HG03558 (cell line): ENCODE measurements around the gene MAN1B1.

Experiments
- ATAC-seq: cut with Tn5 transposase; IDR thresholded peaks from one replicate; pipeline ENCODE4 v1.9.1; 2021; ENCODE audit warnings: moderate number of reproducible peaks; ENCODE audit not compliant: unreplicated experiment; ENCODE audit errors: extremely low read depth

The MAN1B1 gene

DNA sequence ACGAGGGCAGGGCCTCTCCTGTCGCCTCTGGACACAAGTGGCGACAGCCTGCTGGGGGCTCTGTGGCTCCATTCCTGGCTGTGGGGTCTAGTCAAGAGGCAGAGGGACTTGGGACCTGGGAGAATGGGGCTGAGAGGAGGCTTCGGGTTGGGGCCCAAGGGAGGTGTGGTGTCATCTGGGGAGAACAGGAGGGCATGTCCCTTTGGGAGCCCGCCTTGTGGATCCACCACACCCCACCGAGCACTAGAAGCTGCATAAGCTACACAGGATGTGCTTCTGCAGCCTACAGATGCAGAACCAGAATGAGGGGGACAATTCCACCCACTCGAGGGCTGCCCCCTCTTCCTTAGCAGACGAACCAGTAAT is 3.9 kb upstream of the MAN1B1 start:
- no peak for ATAC-seq

DNA sequence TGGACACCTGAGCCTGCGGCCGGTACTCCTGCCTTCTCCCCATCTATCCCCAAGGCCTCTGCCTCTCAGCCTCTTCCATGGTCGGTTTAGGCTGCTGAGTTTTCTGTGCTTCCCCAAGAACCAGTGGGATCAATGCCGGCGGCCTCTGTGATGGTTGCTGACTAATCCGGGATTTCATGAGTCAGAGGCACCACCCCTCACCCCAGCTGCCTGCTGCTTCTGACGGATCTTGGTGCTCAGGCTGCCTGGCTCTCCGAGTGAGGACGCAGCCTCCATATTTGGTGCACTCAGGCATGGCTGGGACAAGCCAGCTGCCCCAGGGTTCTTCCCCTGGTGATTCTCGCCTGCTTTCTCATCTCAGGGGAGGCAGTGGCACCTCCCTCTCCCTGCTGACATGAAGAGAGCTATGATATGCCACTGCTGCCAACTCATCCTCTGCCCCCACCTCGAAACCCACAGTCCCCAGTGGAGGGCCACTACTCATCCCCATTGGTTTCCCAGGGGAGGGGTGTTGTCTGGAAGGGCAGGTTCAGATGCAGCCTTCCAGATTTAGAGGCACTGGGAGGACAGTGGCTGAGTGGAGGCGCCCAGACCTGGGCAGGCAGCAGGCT is 3.3 kb upstream of the MAN1B1 start:
- no peak for ATAC-seq

DNA sequence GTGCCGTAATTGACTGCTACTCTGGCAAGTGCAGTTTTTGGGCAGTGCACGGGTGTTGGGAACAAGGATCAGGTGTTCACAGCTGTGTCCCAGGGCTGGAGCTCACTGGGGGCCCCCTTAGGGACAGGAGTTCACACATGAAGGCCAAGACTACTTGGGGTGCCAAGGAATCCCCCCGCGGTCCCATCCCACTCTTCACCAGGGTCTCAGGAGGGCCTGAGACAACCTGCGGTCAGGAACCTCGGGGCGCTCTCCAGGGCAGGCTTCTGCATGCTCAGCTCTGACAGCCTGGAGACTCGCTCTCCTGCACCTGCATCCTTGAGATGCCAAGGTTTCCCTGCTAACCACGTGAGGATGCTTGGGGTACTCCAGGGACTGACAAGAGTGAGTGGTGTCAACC is 2.3 kb upstream of the MAN1B1 start:
- no peak for ATAC-seq

DNA sequence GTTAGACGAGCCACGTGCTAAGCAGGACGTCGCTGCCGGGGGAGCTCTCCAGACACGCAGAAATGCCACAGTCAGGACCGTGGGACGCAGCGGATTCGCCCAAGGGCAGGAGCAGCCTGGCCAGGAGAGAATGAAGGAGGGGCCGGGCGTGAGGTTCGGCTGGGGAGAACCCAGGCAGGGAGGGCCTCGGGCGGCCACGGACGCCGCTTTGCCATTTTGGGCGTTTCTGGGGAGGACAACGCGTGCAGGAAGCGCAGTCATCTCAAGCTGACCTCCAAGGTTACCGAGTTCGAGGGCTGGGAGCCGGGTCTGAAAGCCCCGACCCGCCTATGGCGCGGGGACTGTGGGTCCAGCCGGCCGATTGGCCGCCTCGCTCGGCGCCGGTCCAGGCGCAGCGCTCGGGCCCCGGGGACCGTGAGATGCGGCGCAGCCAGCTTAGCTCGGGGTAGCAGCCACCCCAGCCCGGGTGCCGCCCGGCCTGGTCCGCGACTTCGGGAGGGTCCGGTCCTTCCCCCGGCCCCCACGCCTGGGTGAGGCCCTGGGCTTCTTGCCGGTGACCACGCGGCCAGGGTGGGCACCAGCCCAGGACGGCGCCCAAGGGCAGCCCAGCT is 760 bp upstream of the MAN1B1 start:
- ATAC-seq = peak; percentile 2

DNA sequence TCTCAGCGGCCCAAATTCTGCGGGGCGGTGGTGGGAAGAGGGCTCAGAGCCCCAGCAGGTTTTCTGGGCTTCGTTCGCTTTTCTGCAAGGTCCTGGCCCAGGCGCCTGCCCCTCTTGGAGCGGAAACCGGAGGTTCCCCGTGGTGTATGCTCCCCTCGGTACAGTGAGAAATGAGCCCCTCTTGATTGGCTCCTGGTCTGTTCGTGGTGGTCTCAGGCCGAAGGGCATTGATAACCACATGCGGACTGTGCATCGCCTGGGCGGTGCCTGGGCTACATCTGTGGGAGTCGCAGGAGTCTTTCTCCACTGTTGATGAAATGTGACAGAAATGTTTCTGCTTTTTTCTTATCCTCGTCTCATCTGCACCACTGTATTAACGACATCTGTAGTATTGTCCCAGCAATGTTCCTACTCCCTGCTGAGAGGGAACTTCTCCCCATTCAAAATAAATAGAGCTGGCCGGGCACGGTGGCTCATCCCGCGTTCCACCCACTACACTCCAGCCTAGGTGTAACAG is 682 bp downstream of the MAN1B1 start:
- ATAC-seq = no peak

DNA sequence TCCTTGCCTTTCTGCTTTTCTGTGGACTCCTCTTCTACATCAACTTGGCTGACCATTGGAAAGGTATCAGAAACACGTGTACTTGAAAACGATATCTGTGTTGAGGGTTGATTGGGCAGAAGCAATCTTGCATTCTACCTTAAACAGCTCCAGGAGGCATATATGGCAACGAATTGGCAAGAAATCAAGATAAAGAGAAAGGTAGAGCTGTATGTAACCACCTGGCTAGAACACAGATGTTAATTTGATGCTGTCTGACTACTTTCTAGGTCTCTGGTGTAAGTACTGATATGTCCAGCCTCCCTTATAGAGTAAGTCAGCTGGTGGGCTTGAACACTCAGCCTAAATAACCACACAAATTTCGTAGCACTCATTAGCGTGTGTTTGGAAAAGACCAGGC is 1.3 kb downstream of the MAN1B1 start:
- no peak for ATAC-seq

DNA sequence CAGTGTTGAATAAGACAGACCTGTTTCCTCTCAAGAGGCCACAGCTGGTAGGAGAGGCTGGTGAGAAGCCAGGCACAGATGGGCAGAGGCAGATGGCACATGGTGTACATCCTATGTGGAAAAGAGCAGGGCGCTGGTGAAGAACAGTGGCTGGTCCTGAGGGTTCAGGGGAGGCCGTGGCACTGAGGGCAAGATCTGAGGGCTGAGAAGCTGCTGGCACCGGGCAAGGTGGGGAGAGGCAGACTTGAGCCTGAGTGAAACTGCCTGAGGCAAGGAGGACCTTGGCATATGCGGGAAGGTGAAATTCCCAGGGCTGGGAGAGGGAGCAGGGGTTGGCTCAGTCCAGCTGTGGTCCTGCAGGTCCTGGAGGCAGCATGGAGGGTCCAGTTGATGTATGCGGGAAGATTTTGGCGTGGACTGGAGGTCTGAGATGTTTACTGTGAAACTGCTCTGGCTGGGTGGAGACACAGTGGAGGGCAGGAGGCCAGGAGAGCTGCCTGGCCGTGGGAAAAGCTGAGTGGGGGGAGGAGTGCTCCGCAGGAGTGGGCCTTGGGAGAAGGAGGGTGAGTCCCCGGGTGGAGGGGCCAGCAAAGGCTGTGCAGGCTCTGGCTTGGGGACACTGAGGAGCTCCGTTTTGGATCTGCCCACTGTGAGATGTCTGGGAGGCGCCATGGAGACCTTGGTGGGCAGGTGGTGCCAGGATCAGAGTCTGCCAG is 2.6 kb downstream of the MAN1B1 start:
- no peak for ATAC-seq

DNA sequence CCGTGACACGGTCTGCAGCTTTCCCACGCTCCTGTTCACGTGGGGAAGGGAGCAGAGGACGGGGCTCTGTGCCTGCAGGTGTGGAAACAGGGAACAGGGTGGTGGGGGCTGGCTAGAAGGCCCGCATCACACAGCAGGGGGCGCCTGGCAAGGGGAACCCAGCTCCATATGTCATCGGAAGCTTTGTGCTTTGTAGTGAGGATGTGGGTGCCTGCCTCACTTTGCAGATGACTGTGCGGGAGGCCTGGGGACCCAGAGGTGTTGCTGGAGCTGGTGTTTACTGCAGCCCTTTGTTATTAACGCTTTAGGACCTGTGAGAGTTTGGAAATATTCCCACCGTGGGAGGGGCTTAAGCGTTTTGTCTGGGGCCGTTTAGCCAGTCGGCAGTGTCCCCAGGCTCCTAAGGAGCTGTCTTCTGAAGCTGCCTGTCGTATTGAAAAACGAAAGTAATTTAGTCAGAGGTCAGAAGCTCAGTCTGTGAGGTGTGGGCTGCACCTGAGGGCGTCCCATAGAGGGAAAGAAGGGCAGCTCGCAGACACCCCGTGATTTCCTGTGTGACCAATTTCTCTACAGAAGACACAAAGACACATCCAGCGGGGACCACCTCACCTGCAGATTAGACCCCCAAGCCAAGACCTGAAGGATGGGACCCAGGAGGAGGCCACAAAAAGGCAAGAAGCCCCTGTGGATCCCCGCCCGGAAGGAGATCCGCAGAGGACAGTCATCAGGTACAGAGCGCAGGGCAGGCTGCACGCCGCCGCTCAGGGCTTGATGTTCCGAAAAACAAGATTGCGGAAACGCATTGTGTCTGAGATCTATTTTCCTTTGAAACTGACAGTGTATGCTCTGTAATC is 9.1 kb downstream of the MAN1B1 start:
- peak; percentile 42 for ATAC-seq

DNA sequence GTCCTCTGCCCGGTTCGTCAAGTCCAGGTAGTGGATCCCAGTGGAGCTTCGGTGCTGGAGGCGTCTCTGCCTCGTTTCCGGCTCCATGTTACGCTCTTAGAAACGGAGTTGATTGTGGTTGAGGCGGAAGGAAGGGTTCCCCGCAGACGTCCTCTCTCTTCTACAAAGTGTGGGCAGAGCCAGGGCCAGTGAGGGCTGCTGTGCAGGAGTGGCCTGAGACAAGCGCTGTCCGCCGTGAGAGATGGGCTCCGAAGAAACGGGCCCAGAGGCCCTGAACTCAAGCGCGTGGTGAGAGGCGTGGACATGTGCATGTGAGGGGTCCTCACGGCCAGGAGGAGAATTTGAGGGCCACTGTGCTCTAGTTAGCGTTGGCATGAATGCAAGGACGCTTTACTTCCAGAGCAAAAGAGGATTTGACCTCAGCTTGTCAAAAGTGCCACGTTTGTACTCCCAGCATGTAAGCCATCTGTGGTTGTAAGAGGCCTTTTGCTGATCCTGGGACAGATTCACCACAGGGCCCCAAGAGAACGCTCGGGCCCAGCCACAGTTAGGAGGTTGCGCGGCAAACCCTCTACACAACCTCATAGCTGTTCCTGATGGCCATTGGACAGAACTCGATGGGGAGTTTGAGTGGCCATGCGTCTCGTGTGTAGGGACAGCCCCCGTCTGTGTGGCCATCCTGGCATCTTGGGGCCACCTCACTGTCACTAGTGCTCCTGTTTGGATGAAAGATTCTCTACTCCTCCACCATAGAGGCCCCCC is 10.2 kb downstream of the MAN1B1 start:
- ATAC-seq = no peak

DNA sequence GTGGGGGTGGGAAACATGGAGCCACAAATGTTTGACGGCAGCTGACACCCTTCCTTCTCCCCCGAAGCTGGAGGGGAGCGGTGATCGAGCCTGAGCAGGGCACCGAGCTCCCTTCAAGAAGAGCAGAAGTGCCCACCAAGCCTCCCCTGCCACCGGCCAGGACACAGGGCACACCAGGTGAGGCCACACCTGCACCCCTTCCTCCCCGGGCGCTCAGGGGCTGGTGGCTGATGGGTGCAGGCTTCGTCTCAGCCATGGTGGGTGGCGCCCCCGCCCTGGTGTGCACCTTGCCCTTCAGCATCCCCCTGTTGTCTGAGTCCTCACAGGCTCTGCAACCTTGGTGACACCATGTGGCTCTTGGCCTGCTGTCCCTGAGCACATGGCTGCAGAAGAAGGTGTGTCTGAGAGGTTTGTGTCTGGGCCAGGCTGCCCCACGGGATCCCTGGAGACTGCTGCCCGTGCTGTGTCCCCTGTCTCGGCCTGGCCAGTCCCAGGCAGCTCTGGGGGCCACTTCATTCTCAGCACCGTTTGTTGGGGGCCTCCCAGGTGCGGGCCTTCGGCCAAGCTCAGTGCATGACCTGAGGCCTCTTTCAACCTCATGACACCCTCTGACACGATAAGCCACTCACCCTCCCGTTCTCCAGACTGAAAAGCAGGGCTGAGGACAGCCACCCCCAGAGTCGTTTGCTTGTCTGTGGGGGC is 11.1 kb downstream of the MAN1B1 start:
- no peak for ATAC-seq

DNA sequence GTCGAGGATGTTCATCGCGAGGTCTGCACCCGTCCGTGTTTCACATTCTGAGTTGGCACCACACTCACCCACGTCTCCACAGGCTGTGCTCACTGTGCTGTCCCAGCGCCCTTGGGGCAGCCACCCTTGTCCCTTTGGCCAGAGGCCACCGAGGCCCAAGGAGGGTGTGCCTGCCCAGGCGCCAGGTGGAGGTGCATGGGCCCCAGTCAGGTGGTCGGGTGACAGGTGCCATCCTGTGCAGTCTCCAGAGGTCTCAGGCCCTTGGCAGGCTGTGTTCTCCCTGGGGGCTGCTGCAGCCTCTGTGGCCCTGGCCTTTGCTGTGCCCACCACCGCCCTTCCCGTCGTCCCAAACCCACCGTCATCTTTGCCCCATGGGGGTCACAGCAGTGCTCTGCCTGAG is 12.4 kb downstream of the MAN1B1 start:
- no peak for ATAC-seq

DNA sequence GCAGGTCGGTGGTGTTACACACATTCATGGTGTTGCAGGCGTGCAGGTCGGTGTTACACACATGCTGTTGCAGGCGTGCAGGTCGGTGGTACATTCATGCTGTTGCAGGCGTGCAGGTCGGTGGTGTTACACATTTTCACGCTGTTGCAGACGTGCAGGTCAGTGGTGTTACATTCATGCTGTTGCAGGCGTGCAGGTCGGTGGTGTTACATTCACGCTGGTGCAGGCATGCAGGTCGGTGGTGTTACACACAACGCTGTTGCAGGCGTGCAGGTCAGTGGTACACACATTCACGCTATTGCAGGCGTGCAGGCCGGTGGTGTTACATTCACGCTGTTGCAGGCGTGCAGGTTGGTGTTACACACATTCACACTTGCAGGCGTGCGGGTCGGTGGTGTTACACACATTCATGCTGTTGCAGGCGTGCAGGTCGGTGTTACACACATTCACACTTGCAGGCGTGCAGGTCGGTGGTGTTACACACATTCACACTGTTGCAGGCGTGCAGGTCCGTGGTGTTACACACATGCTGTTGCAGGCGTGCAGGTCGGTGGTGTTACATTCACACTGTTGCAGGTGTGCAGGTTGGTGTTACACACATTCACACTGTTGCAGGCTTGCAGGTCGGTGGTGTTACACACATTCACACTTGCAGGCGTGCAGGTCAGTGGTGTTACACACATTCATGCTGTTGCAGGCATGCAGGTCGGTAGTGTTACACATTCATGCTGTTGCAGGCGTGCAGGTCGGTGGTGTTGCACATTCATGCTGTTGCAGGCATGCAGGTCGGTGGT is 16.6 kb downstream of the MAN1B1 start:
- no peak for ATAC-seq

DNA sequence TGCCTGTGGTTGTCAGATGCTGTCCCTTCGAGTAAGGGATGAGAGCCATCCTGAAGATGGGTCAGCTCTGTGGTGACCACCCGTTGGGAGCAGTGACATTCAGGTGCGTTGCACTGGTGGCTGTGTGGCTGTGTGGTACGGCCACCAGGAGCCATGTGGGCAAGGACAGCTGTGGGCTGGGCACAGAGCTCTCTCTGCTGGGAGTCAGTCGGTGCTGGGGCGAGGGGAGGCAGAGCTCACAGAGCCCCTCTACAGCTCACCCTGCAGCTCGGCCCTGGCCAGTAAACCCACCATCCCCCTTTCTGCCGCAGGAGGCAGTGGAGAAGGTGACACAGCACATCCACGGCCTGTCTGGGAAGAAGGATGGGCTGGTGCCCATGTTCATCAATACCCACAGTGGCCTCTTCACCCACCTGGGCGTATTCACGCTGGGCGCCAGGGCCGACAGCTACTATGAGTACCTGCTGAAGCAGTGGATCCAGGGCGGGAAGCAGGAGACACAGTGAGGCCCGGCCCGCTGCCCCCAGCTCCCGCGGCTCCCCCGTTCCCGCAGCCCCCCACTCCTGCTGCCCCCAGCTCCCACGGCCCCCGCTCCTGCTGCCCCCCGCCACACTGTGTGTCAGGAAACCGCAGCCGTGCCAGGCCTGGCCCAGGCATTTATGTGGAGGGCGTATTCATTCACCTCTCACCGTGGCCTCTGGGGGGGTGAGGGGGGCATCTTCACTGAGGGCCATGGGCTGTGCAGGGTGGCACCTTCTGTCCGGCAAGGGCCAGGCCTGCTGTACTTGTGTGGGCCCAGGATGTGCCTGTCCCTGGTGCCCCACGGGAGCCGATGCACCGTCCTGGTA is 19.3 kb downstream of the MAN1B1 start:
- ATAC-seq = no peak

DNA sequence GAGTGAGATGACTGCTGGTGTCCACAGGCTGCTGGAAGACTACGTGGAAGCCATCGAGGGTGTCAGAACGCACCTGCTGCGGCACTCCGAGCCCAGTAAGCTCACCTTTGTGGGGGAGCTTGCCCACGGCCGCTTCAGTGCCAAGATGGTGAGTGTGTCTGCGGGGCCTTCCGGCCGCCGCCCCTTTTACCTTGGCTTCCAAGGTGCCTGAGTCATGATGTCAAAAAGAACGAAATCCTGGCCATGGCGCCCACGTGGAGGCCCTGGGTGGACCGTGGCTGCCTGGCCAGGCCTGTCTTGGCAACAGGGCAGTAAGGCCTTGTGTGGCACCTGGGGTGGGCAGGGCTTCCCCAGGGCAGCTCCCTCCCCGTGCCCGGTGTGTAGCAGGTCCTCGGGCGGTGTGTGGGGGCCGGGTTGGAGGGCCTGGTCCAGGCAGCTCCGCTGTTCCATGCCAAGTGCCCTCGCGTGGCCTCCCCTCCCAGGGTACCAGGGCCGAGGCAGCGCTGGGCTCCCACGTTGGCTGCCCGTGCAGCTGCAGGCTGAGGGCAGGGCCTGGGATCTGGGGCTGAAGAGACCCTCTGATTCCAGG is 20.0 kb downstream of the MAN1B1 start:
- no peak for ATAC-seq

DNA sequence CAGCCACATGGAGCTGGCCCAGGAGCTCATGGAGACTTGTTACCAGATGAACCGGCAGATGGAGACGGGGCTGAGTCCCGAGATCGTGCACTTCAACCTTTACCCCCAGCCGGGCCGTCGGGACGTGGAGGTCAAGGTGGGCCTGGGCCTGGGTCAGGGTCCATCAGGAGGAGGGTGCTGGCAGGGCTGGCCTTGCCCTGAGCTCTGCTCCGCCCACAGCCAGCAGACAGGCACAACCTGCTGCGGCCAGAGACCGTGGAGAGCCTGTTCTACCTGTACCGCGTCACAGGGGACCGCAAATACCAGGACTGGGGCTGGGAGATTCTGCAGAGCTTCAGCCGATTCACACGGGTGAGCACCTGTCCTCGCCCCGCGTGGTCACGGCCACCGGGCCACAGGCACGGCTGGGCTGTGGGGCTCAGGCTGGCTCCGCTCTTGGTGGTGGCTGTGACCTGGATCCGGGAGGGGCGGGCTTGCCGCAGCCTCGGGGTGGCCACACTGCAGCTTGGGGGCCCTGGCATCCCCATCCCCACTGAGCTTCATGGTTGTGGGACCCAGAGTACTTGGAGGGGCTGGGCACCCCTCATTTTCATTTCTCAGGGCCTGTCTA is 20.6 kb downstream of the MAN1B1 start:
- no peak for ATAC-seq

DNA sequence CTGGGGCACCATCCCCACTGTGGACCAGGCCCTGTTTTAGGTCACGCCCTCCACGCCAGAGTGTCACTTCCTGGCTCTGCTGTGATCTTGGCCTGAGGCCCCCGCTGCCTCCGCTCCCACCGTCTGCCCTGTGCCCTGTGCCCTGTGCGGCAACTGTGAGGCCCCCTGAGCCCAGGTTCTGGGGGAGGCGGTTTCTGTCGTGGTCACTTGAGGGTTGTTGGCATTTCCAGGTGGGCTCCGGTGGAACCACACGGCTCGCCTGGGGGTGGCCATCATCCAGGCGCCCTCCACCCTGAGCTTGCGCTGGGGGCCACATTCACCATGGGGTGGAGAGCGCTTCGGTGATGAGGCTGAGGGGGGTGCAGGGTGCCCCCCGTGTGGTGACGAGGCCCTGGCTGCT is 21.2 kb downstream of the MAN1B1 start:
- no peak for ATAC-seq

DNA sequence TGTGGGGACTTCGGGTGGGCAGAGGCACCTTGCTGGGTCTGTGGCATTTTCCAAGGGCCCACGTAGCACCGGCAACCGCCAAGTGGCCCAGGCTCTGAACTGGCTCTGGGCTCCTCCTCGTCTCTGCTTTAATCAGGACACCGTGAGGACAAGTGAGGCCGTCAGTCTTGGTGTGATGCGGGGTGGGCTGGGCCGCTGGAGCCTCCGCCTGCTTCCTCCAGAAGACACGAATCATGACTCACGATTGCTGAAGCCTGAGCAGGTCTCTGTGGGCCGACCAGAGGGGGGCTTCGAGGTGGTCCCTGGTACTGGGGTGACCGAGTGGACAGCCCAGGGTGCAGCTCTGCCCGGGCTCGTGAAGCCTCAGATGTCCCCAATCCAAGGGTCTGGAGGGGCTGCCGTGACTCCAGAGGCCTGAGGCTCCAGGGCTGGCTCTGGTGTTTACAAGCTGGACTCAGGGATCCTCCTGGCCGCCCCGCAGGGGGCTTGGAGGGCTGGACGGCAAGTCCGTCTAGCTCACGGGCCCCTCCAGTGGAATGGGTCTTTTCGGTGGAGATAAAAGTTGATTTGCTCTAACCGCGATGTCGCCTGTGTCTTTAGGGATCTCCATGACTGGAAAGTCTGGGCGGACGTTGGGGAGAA is 21.9 kb downstream of the MAN1B1 start:
- no peak for ATAC-seq
